Measurements from ENCODE around the gene RNLS.

The RNLS gene

DNA sequence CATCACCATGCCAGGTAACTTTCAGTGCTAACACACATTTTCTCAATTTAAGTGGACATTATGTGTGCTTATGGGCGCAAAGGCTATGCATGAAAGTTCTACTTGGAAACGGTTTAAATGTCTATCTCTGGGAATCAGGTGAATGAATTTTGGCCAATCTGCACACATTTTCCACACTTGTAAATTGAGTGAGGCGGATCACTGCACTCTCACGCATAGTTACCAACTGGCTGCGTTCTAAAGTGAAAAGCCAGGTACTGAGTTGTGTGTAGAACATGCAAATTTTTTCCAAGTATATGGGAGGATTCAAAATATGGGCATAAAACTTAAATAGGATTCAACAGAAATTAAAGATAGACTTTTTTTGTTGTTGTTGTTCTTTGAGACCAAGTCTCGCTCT, 323.7 kb downstream of the RNLS start:
- no peak for DNase-seq (ENCODE audit: low spot score)

DNA sequence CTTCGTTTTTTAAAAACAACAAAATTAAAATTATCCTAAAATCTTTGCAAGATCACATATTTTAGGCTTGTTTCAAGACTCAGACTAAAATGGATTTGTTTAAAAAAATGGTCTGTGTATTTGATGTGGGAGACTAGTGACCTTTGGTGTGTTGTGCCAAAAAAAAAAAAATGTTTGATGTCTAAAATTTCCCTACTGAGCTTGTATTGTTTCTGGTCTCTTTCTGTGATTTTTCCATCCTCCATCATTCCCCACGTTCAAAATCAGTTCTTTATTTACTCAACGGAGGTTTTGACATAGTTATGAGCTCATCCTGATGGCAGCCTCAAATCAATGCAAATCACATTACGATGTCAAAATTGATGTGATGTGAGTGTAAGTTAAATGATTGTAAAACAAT, 326.2 kb downstream of the RNLS start:
- DNase-seq (ENCODE audit: low spot score) = no peak

DNA sequence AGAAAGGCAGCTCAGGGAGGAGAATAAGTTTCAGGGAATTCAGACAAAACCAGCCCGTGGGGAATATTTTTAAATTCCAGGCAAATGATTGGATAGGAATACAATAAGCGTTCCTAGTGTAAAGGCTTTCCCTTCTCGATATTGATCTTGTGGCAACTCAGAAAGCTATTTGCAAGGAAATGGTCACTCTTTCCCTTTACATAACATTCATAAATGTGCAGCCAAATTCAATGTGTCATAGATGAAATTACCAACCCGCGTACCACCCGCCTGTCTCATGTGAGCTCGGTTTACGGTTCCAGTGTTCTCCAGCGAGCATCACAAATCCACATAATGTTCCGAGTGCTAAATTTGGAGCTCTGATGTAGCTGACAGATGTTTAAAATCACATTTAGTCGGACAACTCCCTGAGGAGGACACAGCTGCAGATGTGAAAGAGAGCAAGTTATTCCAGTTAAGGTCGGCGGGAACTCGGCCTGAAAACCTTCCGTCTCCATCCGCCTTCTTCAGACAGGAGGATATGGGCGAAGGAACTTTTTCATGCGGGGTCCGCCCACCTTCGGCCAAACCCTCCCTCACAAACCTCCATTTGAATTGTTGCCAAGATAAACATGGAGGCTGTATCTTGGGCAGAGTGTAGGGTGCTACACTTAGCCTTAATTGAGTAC, 327.0 kb downstream of the RNLS start:
- no peak for DNase-seq (ENCODE audit: low spot score)

DNA sequence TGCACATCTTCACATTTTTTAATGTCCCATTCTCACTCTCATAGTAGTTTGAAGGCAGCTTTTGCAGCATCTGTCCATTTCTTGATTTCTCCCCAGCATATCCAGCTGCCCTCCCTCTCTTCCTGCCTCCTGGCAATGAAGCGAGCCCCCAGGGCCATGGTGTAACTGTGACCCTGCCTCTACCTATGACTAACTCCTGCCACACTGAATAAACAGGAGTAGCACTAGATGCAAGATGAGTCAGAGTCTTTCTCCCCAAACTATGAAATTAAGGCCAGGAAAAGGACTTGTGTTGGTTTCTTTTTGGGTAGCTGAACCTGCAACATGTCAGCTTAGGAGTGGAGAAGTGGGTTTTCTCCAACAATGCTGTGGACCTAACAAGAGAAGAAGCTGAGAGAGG, 329.0 kb downstream of the RNLS start:
- DNase-seq (ENCODE audit: low spot score) = no peak

DNA sequence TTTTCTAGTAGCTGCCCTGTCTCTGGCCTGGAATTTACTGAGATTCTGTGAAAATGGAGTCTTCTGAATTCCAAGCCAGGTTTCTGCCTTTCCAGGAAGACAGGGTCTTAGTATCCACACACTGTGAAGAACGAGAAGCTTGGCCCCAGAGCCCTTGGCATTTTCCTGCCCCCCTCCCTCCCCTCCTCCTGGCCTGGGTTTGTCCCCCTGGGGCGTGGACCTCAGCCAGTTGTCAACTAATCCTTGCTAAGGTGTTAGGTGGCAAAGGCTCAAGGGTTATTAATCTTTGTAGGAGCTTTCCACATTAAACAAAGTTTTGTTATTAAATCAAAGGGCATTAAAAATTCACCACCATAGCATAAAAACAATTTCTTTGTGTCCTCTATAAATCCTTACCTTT, 329.5 kb downstream of the RNLS start:
- DNase-seq (ENCODE audit: low spot score) = no peak

DNA sequence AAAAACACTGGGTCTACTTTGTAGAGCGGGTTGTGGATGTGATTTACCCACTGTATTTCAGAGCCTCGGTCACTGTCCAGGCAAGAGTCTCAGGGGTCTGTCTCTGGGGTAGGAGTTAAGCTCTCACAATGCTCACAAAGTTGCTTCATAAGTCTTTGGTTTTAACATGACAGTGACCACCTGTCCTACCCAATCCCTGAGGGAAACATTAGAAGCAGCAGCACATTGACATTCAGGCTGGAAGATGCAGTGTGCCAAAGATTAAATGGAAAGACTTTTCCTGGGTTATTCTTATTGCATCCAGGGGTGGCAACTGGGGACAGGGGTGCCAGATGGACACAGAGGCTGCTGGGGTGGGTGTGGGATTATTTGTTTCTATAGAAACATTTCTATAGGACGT, 330.0 kb downstream of the RNLS start:
- DNase-seq (ENCODE audit: low spot score) = no peak

DNA sequence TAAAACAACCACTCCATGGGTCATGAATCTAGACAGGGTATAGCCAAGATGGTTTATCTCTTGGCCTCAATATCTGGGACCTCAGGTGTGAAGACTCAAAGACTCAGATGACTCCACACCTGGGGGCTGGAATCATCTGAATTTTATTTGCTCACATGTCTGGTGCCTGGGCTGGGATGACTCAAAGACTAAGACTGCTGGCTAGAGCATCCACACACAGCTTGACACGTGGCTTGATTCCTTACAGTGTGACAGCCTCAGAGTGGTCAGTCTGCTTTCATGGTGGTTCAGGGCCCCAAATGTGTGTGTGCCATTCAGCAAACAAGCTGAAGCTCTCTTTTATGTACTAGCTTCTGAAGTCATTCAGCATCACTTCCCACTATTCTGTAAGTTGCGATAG, 333.7 kb downstream of the RNLS start:
- no peak for DNase-seq (ENCODE audit: low spot score)

DNA sequence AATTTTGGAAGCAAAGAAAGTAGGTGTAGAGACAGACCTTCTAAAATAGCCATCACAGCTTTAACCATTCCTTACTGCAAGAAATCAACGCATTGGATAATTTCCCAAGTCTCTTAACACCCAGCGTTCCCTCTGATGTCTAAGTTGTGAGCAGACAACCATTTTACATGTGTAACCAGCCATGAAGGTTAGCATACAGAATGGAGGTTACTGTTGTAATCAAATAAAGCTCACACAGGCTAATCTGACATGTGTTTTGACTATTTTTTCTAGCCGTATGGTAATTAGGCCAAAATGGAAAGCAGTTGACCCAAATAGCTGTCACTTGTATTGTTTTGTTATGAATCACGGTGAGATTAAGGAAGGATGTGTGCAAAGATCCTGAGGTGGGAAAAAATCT, 336.4 kb downstream of the RNLS start:
- DNase-seq (ENCODE audit: low spot score) = no peak

DNA sequence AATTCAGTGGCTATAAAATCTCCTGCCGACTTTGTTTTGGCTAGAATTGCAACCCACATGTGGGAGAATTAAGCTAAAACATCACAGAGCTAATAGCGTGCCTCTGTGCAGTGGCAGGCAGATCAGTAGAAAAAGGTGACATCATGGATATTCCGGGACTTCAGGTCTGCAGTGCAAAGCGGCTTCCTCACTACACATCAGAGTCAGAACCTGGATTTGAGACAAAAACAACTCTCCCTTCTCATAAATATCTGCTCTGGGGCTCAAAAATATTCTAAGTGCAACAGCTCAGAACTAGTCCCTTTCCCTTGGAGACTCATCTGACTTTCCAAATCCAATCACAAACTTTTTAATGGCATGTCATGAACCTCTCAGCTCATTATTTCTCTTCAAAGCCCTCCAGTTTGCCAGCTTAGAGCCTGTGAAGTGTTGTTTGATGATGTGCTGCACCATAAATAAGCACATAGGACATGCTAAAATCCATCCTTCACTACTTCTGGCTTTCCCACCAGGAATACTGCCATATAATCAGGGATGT, 337.1 kb downstream of the RNLS start:
- DNase-seq (ENCODE audit: low spot score) = no peak

DNA sequence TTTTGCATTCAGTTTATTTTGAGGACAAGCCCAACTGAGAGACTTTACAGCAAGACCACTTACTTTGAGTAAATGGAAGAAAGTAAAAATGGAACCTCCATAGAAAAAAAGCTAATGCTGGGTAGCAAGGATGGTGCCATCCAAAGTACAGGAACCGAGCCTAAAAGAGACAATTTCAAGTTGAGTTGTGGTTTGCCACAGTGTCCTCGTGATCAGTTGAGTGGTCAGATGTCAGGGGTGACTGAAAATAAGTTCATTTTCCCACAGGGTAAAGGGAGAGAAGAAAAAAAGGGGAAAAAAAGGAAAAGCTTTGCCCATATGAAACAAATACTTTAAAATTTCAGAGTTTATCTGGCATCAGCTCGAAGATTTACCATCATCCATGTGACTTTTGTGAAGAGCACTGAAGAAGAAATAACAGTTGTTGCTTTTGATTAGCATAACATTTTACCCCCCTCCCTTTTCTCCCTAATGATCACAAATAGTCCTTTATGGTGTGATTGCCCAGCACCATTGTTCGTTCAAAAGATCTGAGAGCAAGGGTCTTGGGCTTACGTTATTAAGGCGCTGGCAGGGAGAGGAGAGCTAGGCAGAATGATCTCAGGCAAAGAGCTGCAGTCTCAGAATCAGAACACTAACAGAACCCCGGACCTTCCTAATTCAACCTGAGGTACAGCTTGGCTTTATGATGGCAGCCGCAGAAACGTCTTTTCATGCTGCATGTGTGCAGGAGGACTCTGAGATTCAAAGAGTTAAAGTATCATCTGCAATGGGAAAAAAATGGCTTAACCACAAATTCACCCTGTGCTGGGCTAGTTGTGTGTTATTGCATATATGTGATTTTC, 338.1 kb downstream of the RNLS start:
- no peak for DNase-seq (ENCODE audit: low spot score)

DNA sequence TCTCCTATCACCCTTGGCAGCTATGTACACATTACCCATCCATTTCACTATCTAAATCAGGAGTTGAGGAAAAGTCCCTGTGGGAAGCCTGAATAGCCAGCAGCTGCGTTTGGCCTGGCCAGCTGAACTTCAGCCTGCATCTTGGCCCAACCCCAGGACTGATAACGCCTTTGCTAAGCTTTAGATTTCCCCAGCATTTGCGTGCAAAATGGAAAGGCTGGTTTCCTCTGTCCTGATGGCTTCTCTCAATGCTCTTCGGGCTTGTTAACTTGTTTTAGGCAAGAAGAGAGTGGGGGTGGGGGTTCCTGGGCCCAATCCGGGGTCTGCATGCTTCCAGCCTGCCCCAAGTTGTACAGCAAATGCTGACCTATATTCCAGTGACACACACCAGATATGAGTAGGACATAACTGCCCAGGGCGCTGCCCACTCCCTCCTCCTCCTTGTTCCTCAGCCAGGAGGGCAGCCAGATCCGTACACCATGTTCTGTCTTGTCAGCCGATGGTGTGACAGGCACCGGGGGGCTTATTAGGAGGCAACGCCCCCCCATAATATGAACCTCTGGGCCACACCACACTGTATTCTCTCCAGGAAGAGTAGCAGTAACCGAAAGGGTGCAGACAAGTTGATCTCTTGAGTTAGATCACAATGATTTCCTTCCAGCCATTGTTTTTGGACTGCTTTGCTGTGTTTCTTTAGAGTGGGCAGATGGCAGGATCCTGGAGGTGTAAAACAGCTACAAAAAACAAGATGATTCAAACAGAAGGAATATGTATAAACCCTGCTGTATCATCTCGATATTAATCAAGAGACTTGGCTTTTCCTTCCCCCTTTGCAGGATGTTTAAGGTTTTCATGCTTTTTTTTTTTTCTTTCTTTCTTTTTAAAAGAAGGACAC, 339.0 kb downstream of the RNLS start:
- no peak for DNase-seq (ENCODE audit: low spot score)

DNA sequence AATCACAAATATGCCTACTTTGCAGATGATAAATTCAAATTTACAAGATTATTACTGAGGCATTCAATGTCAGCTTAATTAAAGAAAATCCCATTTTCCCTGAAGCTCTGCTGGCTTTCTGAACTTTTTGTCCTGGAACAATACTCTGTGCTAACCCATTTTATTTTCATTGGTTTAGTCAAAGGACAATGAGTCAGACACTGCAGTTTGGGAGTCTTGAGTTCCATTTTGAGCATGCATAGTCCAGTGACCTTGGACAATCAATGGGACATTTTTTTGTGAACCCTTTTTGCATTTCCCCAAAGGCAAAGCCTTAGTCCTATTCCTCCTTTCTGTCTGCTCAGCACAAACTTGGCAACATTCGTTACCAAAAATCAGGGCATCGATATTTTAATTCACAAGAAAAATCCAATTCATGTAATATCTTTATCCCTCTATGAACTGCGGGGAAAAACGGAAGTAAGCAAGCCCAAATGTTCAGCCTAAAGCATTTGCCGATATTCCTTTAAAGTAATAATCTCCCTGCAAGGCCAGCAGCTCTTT, 339.8 kb downstream of the RNLS start:
- DNase-seq (ENCODE audit: low spot score) = no peak

DNA sequence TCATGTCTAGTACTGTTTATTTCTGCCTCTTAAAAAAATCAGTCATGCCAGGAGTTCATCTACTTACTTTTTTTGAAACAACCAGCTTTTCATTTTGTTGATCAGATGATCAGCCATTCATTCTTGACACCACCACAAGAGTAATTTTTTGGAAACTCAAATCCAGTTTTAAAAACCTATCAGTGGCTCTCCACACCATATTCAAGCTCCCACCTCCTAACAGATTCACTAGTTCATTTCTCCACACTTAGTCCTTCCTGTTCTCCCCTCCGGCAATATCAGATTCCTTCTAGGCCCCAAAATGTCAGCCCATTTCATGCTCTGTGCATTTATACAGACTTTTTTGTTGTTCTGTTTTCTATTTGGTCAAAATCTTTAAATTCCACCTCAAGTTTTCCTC, 341.6 kb downstream of the RNLS start:
- DNase-seq (ENCODE audit: low spot score) = no peak

DNA sequence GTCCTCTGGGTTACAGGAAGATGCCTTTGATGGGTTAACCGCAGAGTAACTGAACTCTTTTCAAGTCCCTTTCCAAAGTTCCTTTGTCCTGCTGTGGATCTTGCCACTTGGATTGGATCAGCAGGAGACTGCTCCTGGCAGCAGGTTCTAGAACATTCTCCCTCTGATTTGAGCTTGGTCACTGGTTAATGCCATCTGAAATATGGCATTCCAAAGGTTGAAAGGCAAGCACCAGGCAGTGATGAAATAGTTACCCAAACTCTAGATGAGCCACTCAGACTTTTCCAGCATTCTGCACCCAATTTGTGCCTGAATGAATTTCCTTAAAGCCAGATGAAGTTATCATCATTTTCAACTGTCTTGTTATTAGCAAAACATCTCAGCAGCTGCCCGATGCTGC, 343.9 kb downstream of the RNLS start:
- DNase-seq (ENCODE audit: low spot score) = no peak

DNA sequence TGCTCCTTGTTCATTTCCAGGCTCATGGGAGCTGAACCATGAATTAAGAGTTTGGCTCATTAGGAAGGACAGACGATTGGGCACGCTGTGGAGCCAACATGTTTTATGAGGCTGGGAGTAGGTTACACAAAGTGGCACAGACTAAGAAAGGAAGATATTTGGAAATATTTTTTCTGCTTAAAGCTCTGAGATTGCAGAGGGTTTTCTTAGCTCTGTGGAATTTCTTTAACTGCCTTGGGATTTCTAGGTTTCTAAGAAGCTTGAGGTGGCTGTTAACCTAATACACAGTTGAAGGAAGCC, 344.6 kb downstream of the RNLS start:
- DNase-seq (ENCODE audit: low spot score) = no peak

DNA sequence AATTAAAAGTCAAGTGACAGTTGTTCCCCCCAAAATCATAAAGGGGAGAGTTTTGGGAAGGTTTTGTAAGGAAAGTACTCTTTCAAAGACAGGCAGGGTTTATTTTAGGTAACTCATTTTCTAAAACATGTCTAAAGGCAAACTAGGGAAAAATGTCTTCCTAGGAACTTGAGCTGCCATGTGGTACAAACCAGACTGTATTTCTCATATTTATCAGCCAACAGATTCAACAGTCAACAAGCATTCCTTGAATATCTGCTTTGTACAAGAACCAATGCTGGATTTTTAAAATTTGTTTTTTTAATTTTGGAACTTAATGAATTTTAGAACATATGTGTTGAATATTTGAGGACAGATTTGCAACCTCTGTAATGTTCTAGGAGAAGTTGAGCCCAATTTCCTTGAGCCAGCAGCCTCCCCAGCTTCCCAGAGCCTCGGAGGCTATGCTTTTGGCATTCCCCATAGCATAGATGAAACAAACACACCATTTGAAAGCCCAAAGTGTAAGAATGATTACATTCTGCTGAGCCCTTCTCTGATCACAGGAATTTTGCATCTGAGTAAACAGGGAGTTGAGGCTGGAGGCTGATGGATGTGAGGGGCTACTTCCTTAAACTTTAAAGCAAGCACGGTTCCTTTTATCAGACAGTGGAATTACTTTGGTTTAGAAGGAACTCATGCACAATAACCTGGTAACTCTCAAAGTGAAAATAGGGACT, 345.1 kb downstream of the RNLS start:
- no peak for DNase-seq (ENCODE audit: low spot score)

DNA sequence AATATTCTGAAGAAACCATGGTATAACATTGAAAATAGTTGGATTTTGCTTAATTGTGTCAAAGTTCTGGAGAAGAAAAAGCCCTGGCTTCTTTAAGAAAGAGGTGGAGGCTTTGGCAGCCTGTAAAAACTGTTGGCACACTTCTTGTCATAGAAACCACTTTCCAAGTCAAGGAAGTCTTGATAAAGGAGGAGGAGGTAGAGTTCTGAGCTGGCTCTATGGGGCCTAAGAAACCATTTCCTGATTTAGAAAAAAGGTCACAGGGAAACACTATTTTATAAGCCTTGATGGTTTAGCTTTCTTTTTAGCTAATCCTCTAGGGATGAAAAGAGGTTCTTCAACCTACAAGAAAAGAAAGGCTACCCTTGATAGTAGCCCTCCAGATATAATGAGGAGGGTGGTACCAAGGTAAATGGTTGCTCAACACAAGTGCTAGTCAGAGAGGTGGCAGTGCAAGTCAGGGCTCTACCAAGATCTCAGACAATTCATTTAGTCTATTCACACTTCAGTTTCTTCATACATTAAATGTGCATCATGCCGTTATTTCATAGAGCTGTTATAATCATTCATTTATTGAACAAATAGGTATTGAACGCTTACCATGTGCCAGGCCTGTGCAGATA, 346.9 kb downstream of the RNLS start:
- no peak for DNase-seq (ENCODE audit: low spot score)

DNA sequence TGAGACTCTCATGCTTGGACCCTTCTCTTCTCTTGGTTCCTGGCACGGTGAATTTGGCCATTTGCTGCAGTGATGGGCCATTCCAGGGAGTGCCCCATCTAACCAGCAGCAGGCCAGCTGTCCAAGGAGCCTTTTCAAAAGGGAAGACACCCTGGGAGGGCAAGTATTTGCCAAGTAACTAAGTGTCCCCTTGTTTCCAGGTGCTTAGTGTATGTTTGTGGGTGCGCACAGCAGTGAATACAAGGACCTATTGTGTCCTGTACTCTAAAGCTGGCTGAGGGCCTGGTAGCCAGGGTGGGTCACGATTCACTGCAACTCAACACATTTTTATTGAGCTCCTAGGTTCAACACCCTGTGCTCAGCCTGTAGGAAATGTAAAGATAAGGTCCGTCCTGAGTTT, 348.8 kb downstream of the RNLS start:
- DNase-seq (ENCODE audit: low spot score) = no peak

DNA sequence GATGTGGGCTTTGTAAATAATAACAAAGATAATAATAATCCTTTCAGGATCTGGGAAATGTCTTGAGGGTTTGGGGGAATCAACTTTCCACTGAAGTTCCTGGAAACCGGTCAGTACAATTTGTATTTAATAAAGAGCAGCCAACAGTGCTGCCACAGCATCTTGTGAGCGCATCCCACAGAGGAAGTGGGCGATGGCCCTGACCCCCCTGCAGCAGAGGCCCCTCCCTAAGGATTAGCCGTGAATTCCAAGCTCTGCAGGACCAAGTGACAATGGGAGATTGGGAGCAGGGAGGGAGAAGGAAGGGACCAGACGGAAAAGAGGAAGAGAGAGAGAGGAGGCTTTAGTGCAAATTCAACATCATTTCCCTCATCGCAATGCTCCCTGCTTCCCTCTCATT, 349.2 kb downstream of the RNLS start:
- DNase-seq (ENCODE audit: low spot score) = no peak

DNA sequence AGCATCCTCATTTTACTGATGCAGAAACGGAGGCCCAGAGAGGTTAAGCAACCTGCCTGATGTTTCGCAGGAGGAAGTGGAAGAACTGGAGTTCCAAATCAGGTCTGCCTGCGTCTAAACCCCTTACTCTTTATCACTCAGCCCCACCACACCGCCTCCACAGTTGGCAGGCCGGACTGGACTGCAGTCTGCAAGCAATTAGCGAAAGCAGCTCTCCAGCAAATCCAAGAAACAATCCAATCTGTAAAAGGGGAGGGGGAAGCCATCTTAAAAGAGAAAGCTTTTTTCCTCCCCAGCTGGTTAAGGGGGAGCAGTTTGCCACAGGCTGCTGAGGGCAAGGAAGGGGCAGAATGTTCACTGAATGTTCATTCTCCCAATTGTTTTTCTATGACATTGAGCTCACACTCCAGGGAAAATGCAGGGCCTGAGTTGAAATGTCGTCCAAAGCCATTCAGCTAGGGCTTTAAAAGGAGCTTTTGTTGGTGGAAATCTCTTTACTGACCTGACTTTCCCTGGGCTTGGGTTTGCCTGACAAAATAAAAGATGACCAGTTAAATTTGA, 350.1 kb downstream of the RNLS start:
- no peak for DNase-seq (ENCODE audit: low spot score)

Measured in CD4-positive, alpha-beta T cell treated with Interleukin-2 at 100 ng/mL for 4 hours (primary cell).